ENCODE measurements around the gene PRKG1. TPM values are rescaled to one million over a fixed set of nuclear protein-coding genes. Genes with fewer than 3 reads are reported as not detected.

Gene PRKG1
- polyA plus RNA-seq, 2 donors, result 0.84 to 0.87 TPM

DNA sequence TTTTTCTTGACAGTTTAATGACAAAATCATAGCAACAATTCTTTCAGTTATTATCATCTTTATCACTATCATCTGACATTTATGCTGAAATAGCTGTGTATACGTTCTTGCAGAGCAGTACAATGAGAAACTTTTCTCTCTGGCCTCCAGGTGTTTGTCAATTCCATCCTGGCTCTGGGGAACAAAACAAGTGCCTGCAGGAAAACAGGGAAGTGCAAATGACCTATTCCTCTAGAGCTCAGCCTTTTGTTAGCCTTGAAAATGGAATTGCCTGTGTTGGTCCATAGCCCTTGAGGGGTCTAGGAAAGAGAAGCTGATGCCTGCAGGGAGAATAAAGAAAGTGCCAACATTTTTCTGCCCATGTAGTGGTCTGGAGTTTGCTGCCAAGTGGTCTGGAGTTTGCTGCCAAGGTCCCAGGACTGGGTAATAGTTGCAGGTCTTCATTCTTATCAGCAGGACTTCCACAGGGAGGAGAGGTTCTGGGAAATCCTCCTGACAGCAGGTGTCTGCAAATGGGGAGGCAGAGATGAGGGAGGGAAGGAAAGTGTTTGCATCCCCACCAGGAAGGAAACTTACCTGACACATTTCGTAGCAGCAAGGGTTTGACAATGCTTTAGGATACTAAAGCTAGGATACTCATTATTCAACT lies 635.2 kb downstream of the PRKG1 start:
- H3K4me1 ChIP-seq (ENCODE audit: control insufficient read depth in 2 of 2, insufficient read depth in 2 of 2, low read length in 1 of 2), result no peaks in the 10 kb centered on the region
- H3K4me3 ChIP-seq (ENCODE audit: low read depth in 1 of 2, low read length in 2 of 2), result no peak overlapping the region
- H3K36me3 ChIP-seq (ENCODE audit: control insufficient read depth in 2 of 2, insufficient read depth in 2 of 2, low read length in 1 of 2), result no peaks in the 10 kb centered on the region
- 77 to 79% methylated on average over 2 of the region's 2 CpGs for WGBS, 2 donors
- no peak overlapping the region for H3K27ac ChIP-seq (ENCODE audit: low read depth in 2 of 2, low read length in 1 of 2)
- no peaks in the 10 kb centered on the region for H3K9me3 ChIP-seq (ENCODE audit: control insufficient read depth in 2 of 2, insufficient read depth in 1 of 2, low read depth in 1 of 2, low read length in 1 of 2)
- no peaks in the 10 kb centered on the region for H3K27me3 ChIP-seq (ENCODE audit: control insufficient read depth in 1 of 2, insufficient read depth in 2 of 2, low read length in 2 of 2)

- H3K36me3 ChIP-seq (ENCODE audit: control insufficient read depth in 2 of 2, insufficient read depth in 2 of 2, low read length in 1 of 2), result no peaks in the 10 kb centered on the region
- H3K4me3 ChIP-seq (ENCODE audit: low read depth in 1 of 2, low read length in 2 of 2), result no peak overlapping the region
- no peaks in the 10 kb centered on the region for H3K9me3 ChIP-seq (ENCODE audit: control insufficient read depth in 2 of 2, insufficient read depth in 1 of 2, low read depth in 1 of 2, low read length in 1 of 2)
- 54 to 73% methylated on average over 1 of the region's 1 CpG for WGBS, 2 donors
- H3K27me3 ChIP-seq (ENCODE audit: control insufficient read depth in 1 of 2, insufficient read depth in 2 of 2, low read length in 2 of 2), result no peaks in the 10 kb centered on the region
- no peaks in the 10 kb centered on the region for H3K4me1 ChIP-seq (ENCODE audit: control insufficient read depth in 2 of 2, insufficient read depth in 2 of 2, low read length in 1 of 2)
- H3K27ac ChIP-seq (ENCODE audit: low read depth in 2 of 2, low read length in 1 of 2), result no peak overlapping the region
These were observed 637.2 kb downstream of the PRKG1 start for GRCh38 chr10:51711519-51711891.

GRCh38 chr10:51716981-51717380 lies 642.7 kb downstream of the PRKG1 start:
- no peaks in the 10 kb centered on the region for H3K27me3 ChIP-seq (ENCODE audit: control insufficient read depth in 1 of 2, insufficient read depth in 2 of 2, low read length in 2 of 2)
- WGBS, 2 donors, result 71 to 80% methylated on average over 4 of the region's 4 CpGs
- no peaks in the 10 kb centered on the region for H3K36me3 ChIP-seq (ENCODE audit: control insufficient read depth in 2 of 2, insufficient read depth in 2 of 2, low read length in 1 of 2)
- H3K9me3 ChIP-seq (ENCODE audit: control insufficient read depth in 2 of 2, insufficient read depth in 1 of 2, low read depth in 1 of 2, low read length in 1 of 2), result no peaks in the 10 kb centered on the region
- no peak overlapping the region for H3K27ac ChIP-seq (ENCODE audit: low read depth in 2 of 2, low read length in 1 of 2)
- H3K4me1 ChIP-seq (ENCODE audit: control insufficient read depth in 2 of 2, insufficient read depth in 2 of 2, low read length in 1 of 2), result no peaks in the 10 kb centered on the region
- no peak overlapping the region for H3K4me3 ChIP-seq (ENCODE audit: low read depth in 1 of 2, low read length in 2 of 2)

DNA sequence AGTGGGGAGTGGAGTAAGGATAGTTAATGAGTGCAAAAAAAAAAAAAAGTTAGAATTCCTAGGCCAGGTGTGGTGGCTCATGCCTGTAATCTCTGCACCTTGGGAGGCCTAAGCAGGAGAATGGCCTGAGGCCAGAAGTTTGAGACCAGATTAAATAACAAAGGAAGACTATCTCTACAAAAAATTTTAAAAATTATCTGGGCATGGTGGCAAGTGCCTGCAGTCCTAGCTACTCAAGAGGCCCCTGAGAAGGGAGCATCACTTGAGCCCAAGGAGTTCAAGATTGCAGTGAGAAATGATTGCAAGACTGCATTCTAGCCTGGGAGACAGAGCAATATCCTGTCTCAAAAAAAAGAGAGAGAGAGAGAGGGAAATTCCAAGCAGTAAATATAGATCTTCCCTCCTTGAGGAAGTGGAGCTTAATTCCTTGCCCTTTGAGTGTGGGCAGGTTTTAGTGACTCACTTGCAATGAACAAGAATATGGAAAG lies 644.6 kb downstream of the PRKG1 start:
- Histone ChIP-seq H3K27me3 (ENCODE audit: control insufficient read depth in 1 of 2, insufficient read depth in 2 of 2, low read length in 2 of 2) (no peaks in the 10 kb centered on the region), H3K36me3 (ENCODE audit: control insufficient read depth in 2 of 2, insufficient read depth in 2 of 2, low read length in 1 of 2) (no peaks in the 10 kb centered on the region), H3K27ac (ENCODE audit: low read depth in 2 of 2, low read length in 1 of 2) (no peak overlapping the region), H3K4me3 (ENCODE audit: low read depth in 1 of 2, low read length in 2 of 2) (no peak overlapping the region), H3K9me3 (ENCODE audit: control insufficient read depth in 2 of 2, insufficient read depth in 1 of 2, low read depth in 1 of 2, low read length in 1 of 2) (no peaks in the 10 kb centered on the region), H3K4me1 (ENCODE audit: control insufficient read depth in 2 of 2, insufficient read depth in 2 of 2, low read length in 1 of 2) (no peaks in the 10 kb centered on the region)

GRCh38 chr10:51724038-51724437 lies 649.8 kb downstream of the PRKG1 start:
- no peak overlapping the region for H3K4me3 ChIP-seq (ENCODE audit: low read depth in 1 of 2, low read length in 2 of 2)
- no peak overlapping the region for H3K27ac ChIP-seq (ENCODE audit: low read depth in 2 of 2, low read length in 1 of 2)
- no peaks in the 10 kb centered on the region for H3K4me1 ChIP-seq (ENCODE audit: control insufficient read depth in 2 of 2, insufficient read depth in 2 of 2, low read length in 1 of 2)
- no peaks in the 10 kb centered on the region for H3K9me3 ChIP-seq (ENCODE audit: control insufficient read depth in 2 of 2, insufficient read depth in 1 of 2, low read depth in 1 of 2, low read length in 1 of 2)
- 64 to 71% methylated on average over 1 of the region's 1 CpG for WGBS, 2 donors
- no peaks in the 10 kb centered on the region for H3K27me3 ChIP-seq (ENCODE audit: control insufficient read depth in 1 of 2, insufficient read depth in 2 of 2, low read length in 2 of 2)
- H3K36me3 ChIP-seq (ENCODE audit: control insufficient read depth in 2 of 2, insufficient read depth in 2 of 2, low read length in 1 of 2), result no peaks in the 10 kb centered on the region

GRCh38 chr10:51729822-51730555 lies 655.7 kb downstream of the PRKG1 start:
- Histone ChIP-seq H3K9me3 (ENCODE audit: control insufficient read depth in 2 of 2, insufficient read depth in 1 of 2, low read depth in 1 of 2, low read length in 1 of 2) (no peaks in the 10 kb centered on the region), H3K27ac (ENCODE audit: low read depth in 2 of 2, low read length in 1 of 2) (no peak overlapping the region), H3K36me3 (ENCODE audit: control insufficient read depth in 2 of 2, insufficient read depth in 2 of 2, low read length in 1 of 2) (no peaks in the 10 kb centered on the region), H3K4me1 (ENCODE audit: control insufficient read depth in 2 of 2, insufficient read depth in 2 of 2, low read length in 1 of 2) (no peaks in the 10 kb centered on the region), H3K4me3 (ENCODE audit: low read depth in 1 of 2, low read length in 2 of 2) (no peak overlapping the region), H3K27me3 (ENCODE audit: control insufficient read depth in 1 of 2, insufficient read depth in 2 of 2, low read length in 2 of 2) (no peaks in the 10 kb centered on the region)
- WGBS, 2 donors, result 63% methylated on average over 7 of the region's 7 CpGs

DNA sequence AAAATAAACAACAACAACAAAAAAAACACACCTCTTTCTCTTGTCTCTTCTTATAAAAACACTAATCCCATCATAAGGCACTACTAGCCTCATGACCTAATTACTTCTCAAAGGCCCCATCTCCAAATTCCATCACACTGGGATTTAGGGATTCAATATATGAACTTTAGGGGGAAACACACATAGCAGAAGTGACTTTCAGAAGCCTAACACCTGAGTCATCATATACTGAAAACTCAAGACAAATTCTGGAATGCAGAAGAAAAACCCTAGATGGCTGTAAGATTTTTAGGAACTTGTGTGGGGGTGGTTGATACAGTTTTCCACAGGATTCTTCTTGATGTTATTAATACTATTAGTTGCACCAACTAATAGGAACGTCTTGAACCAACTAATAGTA lies 658.8 kb downstream of the PRKG1 start:
- no peaks in the 10 kb centered on the region for H3K4me1 ChIP-seq (ENCODE audit: control insufficient read depth in 2 of 2, insufficient read depth in 2 of 2, low read length in 1 of 2)
- no peaks in the 10 kb centered on the region for H3K27me3 ChIP-seq (ENCODE audit: control insufficient read depth in 1 of 2, insufficient read depth in 2 of 2, low read length in 2 of 2)
- H3K36me3 ChIP-seq (ENCODE audit: control insufficient read depth in 2 of 2, insufficient read depth in 2 of 2, low read length in 1 of 2), result no peaks in the 10 kb centered on the region
- H3K4me3 ChIP-seq (ENCODE audit: low read depth in 1 of 2, low read length in 2 of 2), result no peak overlapping the region
- H3K27ac ChIP-seq (ENCODE audit: low read depth in 2 of 2, low read length in 1 of 2), result no peak overlapping the region
- no peaks in the 10 kb centered on the region for H3K9me3 ChIP-seq (ENCODE audit: control insufficient read depth in 2 of 2, insufficient read depth in 1 of 2, low read depth in 1 of 2, low read length in 1 of 2)
- WGBS, 2 donors, result 59 to 80% methylated on average over 1 of the region's 1 CpG

- 59 to 73% methylated on average over 6 of the region's 6 CpGs for WGBS, 2 donors
- Histone ChIP-seq H3K27me3 (ENCODE audit: control insufficient read depth in 1 of 2, insufficient read depth in 2 of 2, low read length in 2 of 2) (no peaks in the 10 kb centered on the region), H3K4me3 (ENCODE audit: low read depth in 1 of 2, low read length in 2 of 2) (no peak overlapping the region), H3K36me3 (ENCODE audit: control insufficient read depth in 2 of 2, insufficient read depth in 2 of 2, low read length in 1 of 2) (no peaks in the 10 kb centered on the region), H3K9me3 (ENCODE audit: control insufficient read depth in 2 of 2, insufficient read depth in 1 of 2, low read depth in 1 of 2, low read length in 1 of 2) (no peaks in the 10 kb centered on the region), H3K27ac (ENCODE audit: low read depth in 2 of 2, low read length in 1 of 2) (no peak overlapping the region), H3K4me1 (ENCODE audit: control insufficient read depth in 2 of 2, insufficient read depth in 2 of 2, low read length in 1 of 2) (no peaks in the 10 kb centered on the region)
These were observed 668.9 kb downstream of the PRKG1 start for GRCh38 chr10:51743146-51743545.

DNA sequence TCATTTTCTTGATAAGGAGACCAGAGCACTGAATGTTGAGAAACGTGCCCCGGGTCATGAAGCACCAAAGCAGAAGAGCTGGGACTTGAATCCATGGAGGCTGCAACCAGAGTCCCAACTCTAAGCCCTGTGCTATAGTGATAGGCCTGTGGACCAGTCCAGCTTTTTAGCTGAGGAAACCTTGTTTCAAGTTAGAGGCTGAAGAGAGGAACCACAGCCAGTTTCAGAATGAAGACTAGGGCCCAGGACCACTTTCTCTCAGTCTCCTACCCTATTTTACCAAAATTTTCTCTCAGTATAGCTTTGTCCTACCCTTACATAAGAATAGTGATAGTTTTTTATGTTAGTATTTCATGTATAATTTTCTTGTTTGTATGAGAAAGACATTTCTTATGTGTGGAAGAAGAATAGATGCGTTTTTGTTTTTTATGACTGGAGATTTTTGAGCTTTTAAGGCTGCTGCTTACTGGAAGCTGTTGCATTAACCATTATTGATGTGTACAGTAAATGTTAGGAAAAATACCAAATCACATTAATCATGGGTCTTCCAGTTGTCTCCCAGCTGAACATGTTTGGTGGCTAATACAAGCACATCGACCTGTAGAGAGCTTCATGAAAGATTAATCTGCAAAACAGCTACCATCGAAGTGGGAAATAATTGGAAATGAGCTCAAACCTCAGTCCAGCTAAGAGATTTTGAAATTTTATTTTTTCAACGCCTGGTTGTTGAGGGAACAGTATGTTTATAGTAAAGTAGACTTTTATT lies 670.1 kb downstream of the PRKG1 start:
- Histone ChIP-seq H3K27me3 (ENCODE audit: control insufficient read depth in 1 of 2, insufficient read depth in 2 of 2, low read length in 2 of 2) (no peaks in the 10 kb centered on the region), H3K36me3 (ENCODE audit: control insufficient read depth in 2 of 2, insufficient read depth in 2 of 2, low read length in 1 of 2) (no peaks in the 10 kb centered on the region), H3K4me1 (ENCODE audit: control insufficient read depth in 2 of 2, insufficient read depth in 2 of 2, low read length in 1 of 2) (no peaks in the 10 kb centered on the region), H3K9me3 (ENCODE audit: control insufficient read depth in 2 of 2, insufficient read depth in 1 of 2, low read depth in 1 of 2, low read length in 1 of 2) (no peaks in the 10 kb centered on the region), H3K4me3 (ENCODE audit: low read depth in 1 of 2, low read length in 2 of 2) (no peak overlapping the region), H3K27ac (ENCODE audit: low read depth in 2 of 2, low read length in 1 of 2) (no peak overlapping the region)
- WGBS, 2 donors, result 76 to 83% methylated on average over 6 of the region's 6 CpGs

All from esophagus (tissue), 2 donors.